Hepatocyte (in vitro differentiated cells): ENCODE measurements around the gene TMED8. TPM values are rescaled to one million over a fixed set of nuclear protein-coding genes. Genes with fewer than 3 reads are reported as not detected.
A peak's percentile ranks its signal among the peaks of the same experiment; 100 is the strongest.

Source experiments
- DNase-seq: peaks from one replicate; pipeline ENCODE4 v3.0.0-alpha.2; 2016; ENCODE audit warnings: low spot score
- H2AFZ ChIP-seq: fragments of 200-600 bp; sonication (generic); 2 replicates; pipeline ENCODE4 v1.6.0; 2016; ENCODE audit warnings: antibody characterized with exemption, mild to moderate bottlenecking
- H3K27ac ChIP-seq: fragments of 200-600 bp; sonication (generic); 2 replicates; pipeline ENCODE4 v1.5.1; 2016; ENCODE audit warnings: mild to moderate bottlenecking
- H3K27me3 ChIP-seq: fragments of 200-600 bp; sonication (generic); 2 replicates; pipeline ENCODE4 v1.6.1; 2016
- H3K36me3 ChIP-seq: fragments of 200-600 bp; sonication (generic); replicated peaks from 2 replicates; pipeline ENCODE4 v1.5.1; 2016; ENCODE audit warnings: low read depth; ENCODE audit not compliant: insufficient read depth
- H3K4me1 ChIP-seq: fragments of 200-600 bp; sonication (generic); 2 replicates; pipeline ENCODE4 v1.5.1; 2016; ENCODE audit warnings: mild to moderate bottlenecking, moderate library complexity; ENCODE audit not compliant: insufficient read depth
- H3K4me2 ChIP-seq: fragments of 200-600 bp; sonication (generic); 2 replicates; pipeline ENCODE4 v1.6.0; 2016
- H3K4me3 ChIP-seq: fragments of 200-600 bp; sonication (generic); 2 replicates; pipeline ENCODE4 v1.5.1; 2016; ENCODE audit warnings: mild to moderate bottlenecking
- H3K79me2 ChIP-seq: fragments of 200-600 bp; sonication (generic); 2 replicates; pipeline ENCODE4 v1.6.0; 2017; ENCODE audit warnings: mild to moderate bottlenecking
- H3K9me2 ChIP-seq: fragments of 200-600 bp; sonication (generic); replicated peaks from 2 replicates; pipeline ENCODE4 v1.6.0; 2017; ENCODE audit warnings: mild to moderate bottlenecking; ENCODE audit not compliant: insufficient read depth
- H3K9me3 ChIP-seq: fragments of 200-600 bp; sonication (generic); 2 replicates; pipeline ENCODE4 v1.5.1; 2016; ENCODE audit warnings: low read depth, mild to moderate bottlenecking
- H4K20me1 ChIP-seq: fragments of 200-600 bp; sonication (generic); 2 replicates; pipeline ENCODE4 v1.6.0; 2016; ENCODE audit warnings: mild to moderate bottlenecking; ENCODE audit not compliant: insufficient read depth, poor library complexity, severe bottlenecking
- EZH2 ChIP-seq: fragments of 200-600 bp; sonication (generic); IDR thresholded peaks from 2 replicates; pipeline ENCODE4 v1.6.1; 2016; ENCODE audit warnings: antibody characterized with exemption, mild to moderate bottlenecking, borderline replicate concordance
- EZH2phosphoT487 ChIP-seq: fragments of 200-600 bp; sonication (generic); IDR thresholded peaks from one replicate; pipeline ENCODE4 v1.6.1; 2018; ENCODE audit warnings: antibody characterized with exemption, mild to moderate bottlenecking, low read depth, moderate library complexity; ENCODE audit not compliant: unreplicated experiment, severe bottlenecking
- WGBS: methylation state at CpG from one replicate; pipeline ENCODE4 v1.1.6; 2016; ENCODE audit warnings: low lambda C conversion rate; ENCODE audit errors: missing lambda C conversion rate; 5-methylcytosine and 5-hydroxymethylcytosine counted together
- polyA plus RNA-seq: library from polyadenylated mRNA; unstranded; fragments of >200 nt; fragmentation: Nextera tagmentation; extraction: Ambion mirVana; gene quantifications from 2 replicates; pipeline ENCODE4 v1.2.1, GENCODE V29; 2016
- total RNA-seq: library from RNA; depleted of rRNA; stranded (reverse); fragments of >200 nt; gene quantifications from 2 replicates; pipeline ENCODE4 v1.2.3, GENCODE V29; 2014
- TF ChIP-seq, protein P1 (sequence below): fragments of 200-600 bp; sonication (generic); IDR thresholded peaks from 2 replicates; pipeline ENCODE4 v1.5.1; 2016; ENCODE audit warnings: antibody characterized with exemption, mild to moderate bottlenecking; ENCODE audit not compliant: poor library complexity

Gene TMED8, protein sequence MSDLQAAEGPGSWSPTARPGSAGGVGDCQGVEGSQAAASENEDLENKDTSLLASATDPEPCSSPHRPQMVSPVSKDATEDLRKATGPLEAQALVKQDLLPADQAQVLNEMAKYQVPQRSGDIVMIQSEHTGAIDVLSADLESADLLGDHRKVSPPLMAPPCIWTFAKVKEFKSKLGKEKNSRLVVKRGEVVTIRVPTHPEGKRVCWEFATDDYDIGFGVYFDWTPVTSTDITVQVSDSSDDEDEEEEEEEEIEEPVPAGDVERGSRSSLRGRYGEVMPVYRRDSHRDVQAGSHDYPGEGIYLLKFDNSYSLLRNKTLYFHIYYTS
- total RNA-seq = 15.8 and 16.0 TPM in 2 replicates
- polyA plus RNA-seq = 4.0 and 4.2 TPM in 2 replicates

DNA sequence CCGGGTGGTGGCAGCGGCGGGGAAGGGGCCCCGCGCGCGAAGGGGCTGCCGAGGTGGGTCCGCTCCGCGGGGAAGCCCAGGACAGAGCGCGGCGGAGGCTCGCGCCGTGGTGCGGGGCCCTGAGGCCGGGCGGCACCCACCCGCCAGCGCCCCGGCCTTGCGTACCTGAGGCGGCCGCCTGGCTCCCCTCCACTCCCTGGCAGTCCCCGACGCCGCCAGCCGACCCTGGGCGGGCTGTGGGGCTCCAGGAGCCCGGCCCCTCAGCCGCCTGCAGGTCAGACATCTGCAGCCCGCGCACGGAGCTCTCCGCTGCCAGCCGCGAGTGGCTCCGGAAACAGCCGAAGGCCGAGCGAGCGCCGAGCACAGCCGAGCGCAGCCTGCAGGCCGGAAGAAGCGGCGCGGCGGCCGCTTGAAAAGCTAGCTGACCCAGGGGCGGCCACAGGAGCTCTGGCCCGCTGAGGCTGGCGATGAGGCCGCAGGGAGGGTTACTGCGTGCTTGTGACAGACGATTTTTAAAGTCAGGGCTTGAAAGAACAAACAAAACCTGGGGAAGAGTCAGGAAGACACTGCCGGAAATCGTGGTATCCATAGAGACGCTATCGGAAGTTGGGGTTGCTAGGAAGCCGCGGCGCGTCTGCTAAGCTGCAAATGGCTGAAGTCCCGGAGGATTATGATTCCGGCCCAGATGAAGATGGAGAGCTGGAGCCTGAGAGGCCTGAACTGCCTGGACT is at the start of gene TMED8, which contains the start of gene SAMD15:
TMED8 (minus strand) TSS at position 324 of the 731 bp plus-strand sequence; CDS start at position 283, 41 bp downstream.
SAMD15 (plus strand) TSS at position 609 of the 731 bp plus-strand sequence; CDS start at position 649, 40 bp downstream.
- peaks cover 38% of the 10 kb centered on the region for H3K79me2 ChIP-seq
- TF ChIP-seq, protein P1, sequence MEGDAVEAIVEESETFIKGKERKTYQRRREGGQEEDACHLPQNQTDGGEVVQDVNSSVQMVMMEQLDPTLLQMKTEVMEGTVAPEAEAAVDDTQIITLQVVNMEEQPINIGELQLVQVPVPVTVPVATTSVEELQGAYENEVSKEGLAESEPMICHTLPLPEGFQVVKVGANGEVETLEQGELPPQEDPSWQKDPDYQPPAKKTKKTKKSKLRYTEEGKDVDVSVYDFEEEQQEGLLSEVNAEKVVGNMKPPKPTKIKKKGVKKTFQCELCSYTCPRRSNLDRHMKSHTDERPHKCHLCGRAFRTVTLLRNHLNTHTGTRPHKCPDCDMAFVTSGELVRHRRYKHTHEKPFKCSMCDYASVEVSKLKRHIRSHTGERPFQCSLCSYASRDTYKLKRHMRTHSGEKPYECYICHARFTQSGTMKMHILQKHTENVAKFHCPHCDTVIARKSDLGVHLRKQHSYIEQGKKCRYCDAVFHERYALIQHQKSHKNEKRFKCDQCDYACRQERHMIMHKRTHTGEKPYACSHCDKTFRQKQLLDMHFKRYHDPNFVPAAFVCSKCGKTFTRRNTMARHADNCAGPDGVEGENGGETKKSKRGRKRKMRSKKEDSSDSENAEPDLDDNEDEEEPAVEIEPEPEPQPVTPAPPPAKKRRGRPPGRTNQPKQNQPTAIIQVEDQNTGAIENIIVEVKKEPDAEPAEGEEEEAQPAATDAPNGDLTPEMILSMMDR = peak; percentile 37
- TF ChIP-seq EZH2phosphoT487 = no peak
- H3K27me3 ChIP-seq = no peaks in the 10 kb centered on the region
- H3K9me3 ChIP-seq = no peaks in the 10 kb centered on the region
- no peaks in the 10 kb centered on the region for H3K9me2 ChIP-seq
- H4K20me1 ChIP-seq = no peaks in the 10 kb centered on the region
- H3K36me3 ChIP-seq = no peaks in the 10 kb centered on the region
- H3K4me2 ChIP-seq = peak within 1 kb of the TSS; percentile 96
- WGBS = 1% methylated on average over 68 of the region's 69 CpGs
- peaks cover 23% of the 10 kb centered on the region for H3K4me1 ChIP-seq
- H3K4me3 ChIP-seq = peak within 1 kb of the TSS; percentile 88
- peak within 1 kb of the TSS; percentile 89 for H2AFZ ChIP-seq
- peak within 1 kb of the TSS; percentile 85 for H3K27ac ChIP-seq
- DNase-seq = peak; percentile 92

DNA sequence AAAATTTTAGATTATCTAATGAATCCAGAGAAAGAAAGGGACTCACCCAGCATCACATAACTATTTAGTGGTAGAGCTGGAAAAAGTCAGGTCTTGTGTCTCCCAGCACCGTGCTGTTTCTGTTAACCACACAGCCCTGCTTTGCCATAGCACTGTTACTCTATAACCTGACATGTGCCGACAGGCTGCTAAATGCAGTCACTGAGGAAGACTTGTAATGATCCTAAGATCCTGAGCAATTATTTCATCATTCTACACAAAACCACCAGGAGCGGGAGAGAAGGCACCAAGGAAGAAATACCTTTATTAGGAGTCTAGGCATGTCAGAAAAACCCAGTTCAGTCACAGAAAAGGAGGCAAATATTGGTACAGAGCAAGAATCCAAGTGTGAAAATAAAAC is 49.5 kb upstream of the TMED8 start:
- DNase-seq = no peak
- Histone ChIP-seq H3K4me2 (no peak overlapping the region), H3K9me2 (no peaks in the 10 kb centered on the region), H3K79me2 (no peaks in the 10 kb centered on the region), H3K9me3 (peaks cover under 1% of the 10 kb centered on the region), H3K27me3 (no peaks in the 10 kb centered on the region), H3K4me1 (no peaks in the 10 kb centered on the region), H2AFZ (no peak overlapping the region), H3K4me3 (no peak overlapping the region), H3K36me3 (no peaks in the 10 kb centered on the region), H4K20me1 (no peaks in the 10 kb centered on the region), H3K27ac (no peak overlapping the region)
- TF ChIP-seq EZH2phosphoT487 = no peak
- no peak for TF ChIP-seq EZH2
- TF ChIP-seq, protein P1 = no peak
- WGBS = 100% methylated on average over 3 of the region's 3 CpGs

DNA sequence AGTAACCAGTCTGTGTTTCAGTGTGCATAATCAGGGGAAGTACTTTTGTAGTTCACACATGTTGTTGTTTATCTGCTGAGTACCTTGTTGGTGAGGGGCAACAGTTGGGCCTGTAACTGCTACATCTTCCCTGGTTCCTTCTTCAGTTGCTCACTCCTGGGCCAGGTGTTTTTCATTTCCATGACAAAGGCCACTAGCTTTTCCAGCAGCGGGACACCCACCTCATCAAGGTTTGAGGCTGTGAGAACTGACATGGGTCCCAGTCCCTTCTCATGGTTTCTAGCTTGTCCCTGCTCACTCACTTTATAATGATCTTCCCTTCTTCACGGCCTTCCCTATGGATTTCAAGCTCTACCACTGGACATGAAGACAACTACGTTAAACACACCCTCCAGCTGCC is 48.0 kb upstream of the TMED8 start:
- no peaks in the 10 kb centered on the region for H4K20me1 ChIP-seq
- H3K36me3 ChIP-seq = no peaks in the 10 kb centered on the region
- no peak for DNase-seq
- H3K79me2 ChIP-seq = no peaks in the 10 kb centered on the region
- H3K4me3 ChIP-seq = no peak overlapping the region
- peaks cover 7% of the 10 kb centered on the region for H3K9me3 ChIP-seq
- no peak overlapping the region for H2AFZ ChIP-seq
- H3K9me2 ChIP-seq = no peaks in the 10 kb centered on the region
- H3K4me1 ChIP-seq = no peaks in the 10 kb centered on the region
- no peak overlapping the region for H3K4me2 ChIP-seq
- no peak overlapping the region for H3K27ac ChIP-seq
- TF ChIP-seq EZH2phosphoT487 (no peak), EZH2 (no peak)
- TF ChIP-seq, protein P1 = no peak
- H3K27me3 ChIP-seq = no peaks in the 10 kb centered on the region
- WGBS = 94% methylated on average over 3 of the region's 3 CpGs
